GM21390 (cell line): ENCODE measurements around the gene SLC25A53.

Experiments
- ATAC-seq: cut with Tn5 transposase; IDR thresholded peaks from one replicate; pipeline ENCODE4 v1.9.1; 2021; ENCODE audit not compliant: unreplicated experiment

Gene SLC25A53

GRCh38 chrX:104156630-104157529 is at the start of gene SLC25A53:
TSS of gene SLC25A53 (minus strand) at chrX:104157009. CDS start at chrX:104105257, 51,752 bp downstream.
- ATAC-seq = peak; percentile 92

GRCh38 chrX:104205548-104205947 is 48.7 kb upstream of the SLC25A53 start:
- no peak for ATAC-seq

GRCh38 chrX:104195489-104196084 is 38.8 kb upstream of the SLC25A53 start:
- ATAC-seq = peak; percentile 68

GRCh38 chrX:104195013-104195412 is 38.2 kb upstream of the SLC25A53 start:
- ATAC-seq = no peak

GRCh38 chrX:104193485-104193884 is 36.7 kb upstream of the SLC25A53 start:
- no peak for ATAC-seq

- ATAC-seq = no peak
These were observed 33.0 kb upstream of the SLC25A53 start for GRCh38 chrX:104189837-104190236.

- no peak for ATAC-seq
These were observed 31.1 kb upstream of the SLC25A53 start for GRCh38 chrX:104187931-104188330.

GRCh38 chrX:104183685-104184084 is 26.9 kb upstream of the SLC25A53 start:
- no peak for ATAC-seq

- no peak for ATAC-seq
These were observed 17.0 kb upstream of the SLC25A53 start for GRCh38 chrX:104173841-104174240.

- no peak for ATAC-seq
These were observed 16.0 kb upstream of the SLC25A53 start for GRCh38 chrX:104172788-104173187.

GRCh38 chrX:104172121-104172520 is 15.3 kb upstream of the SLC25A53 start:
- no peak for ATAC-seq

- no peak for ATAC-seq
These were observed 11.3 kb upstream of the SLC25A53 start for GRCh38 chrX:104168127-104168526.

- ATAC-seq = no peak
These were observed 10.1 kb upstream of the SLC25A53 start for GRCh38 chrX:104166735-104167436.

GRCh38 chrX:104165894-104166734 is 9.3 kb upstream of the SLC25A53 start, which contains the start of gene FAM199X:
TSS of gene FAM199X (plus strand) at chrX:104166453. CDS start at chrX:104166786, 333 bp downstream.
- peak; percentile 96 for ATAC-seq

- no peak for ATAC-seq
These were observed 5.8 kb downstream of the SLC25A53 start for GRCh38 chrX:104151037-104151436.

- ATAC-seq = no peak
These were observed 15.6 kb downstream of the SLC25A53 start for GRCh38 chrX:104141087-104141760.

- ATAC-seq = no peak
These were observed 19.3 kb downstream of the SLC25A53 start for GRCh38 chrX:104137496-104137895.

GRCh38 chrX:104136241-104137019 is 20.4 kb downstream of the SLC25A53 start:
- peak; percentile 89 for ATAC-seq

- no peak for ATAC-seq
These were observed 21.1 kb downstream of the SLC25A53 start for GRCh38 chrX:104135677-104136076.
